Measurements from ENCODE around the gene TEX29. TPM values are rescaled to one million over a fixed set of nuclear protein-coding genes. Genes with fewer than 3 reads are reported as not detected.

TEX29 gene
- total and polyA plus RNA-seq, 2 donors (not counting 1 experiment from before 2014, with no cell fraction given): 0.66 to 0.86 TPM

GRCh38 chr13:111281751-111282311, 38.6 kb upstream of the TEX29 start:
- peaks cover 39 to 91% of the 10 kb centered on the region in 2 experiments for H3K36me3 ChIP-seq (replicated peaks in 1 of 2; ENCODE audit: control extremely low read depth in 1 of 2, control insufficient read depth in 1 of 2, extremely low read depth in 1 of 2, insufficient read depth in 2 of 2, low read length in 1 of 2)
- no peaks in the 10 kb centered on the region for H3K4me1 ChIP-seq (ENCODE audit: control insufficient read depth in 2 of 2, insufficient read depth in 2 of 2, low read length in 2 of 2)
- CTCF ChIA-PET: interaction anchor here (1.3 kb wide), 1 partner anchor 214 kb away, joined by 5 read pairs; no protein-coding TSS in a partner anchor
- peaks cover 17% of the 10 kb centered on the region for H4K20me1 ChIP-seq (ENCODE audit: control insufficient read depth, insufficient read depth, low read length, poor library complexity, severe bottlenecking)
- H3K9me3 Mint-ChIP-seq (ENCODE audit: insufficient read depth): no peaks in the 10 kb centered on the region
- no peak overlapping the region for H3K27ac Mint-ChIP-seq
- no peak overlapping the region for H3K9ac ChIP-seq (ENCODE audit: low read length)
- WGBS (ENCODE audit: insufficient coverage): 72% methylated on average over 3 of the region's 10 CpGs
- no peak overlapping the region for H2AFZ ChIP-seq (ENCODE audit: insufficient read depth, low read depth, low read length, poor library complexity, severe bottlenecking)
- no peaks in the 10 kb centered on the region for H3K27me3 Mint-ChIP-seq
- no peaks in the 10 kb centered on the region for H3K9me3 ChIP-seq (ENCODE audit: control extremely low read depth in 1 of 3, control insufficient read depth in 2 of 3, insufficient read depth in 1 of 3, low read length in 2 of 3)
- no peak overlapping the region for H3K27ac ChIP-seq (ENCODE audit: low read length in 2 of 2)
- no peak overlapping the region for H3K4me3 Mint-ChIP-seq
- no peaks in the 10 kb centered on the region for H3K4me1 Mint-ChIP-seq
- POLR2A ChIA-PET: no interaction called here
- intact Hi-C loops (cut with micrococcal nuclease): no loop called here
- TF ChIP-seq EZH2 (IDR thresholded peaks at IDR 0.05; ENCODE audit: borderline replicate concordance, insufficient read depth, low read depth, low read length, poor library complexity, severe bottlenecking): no peak
- TF ChIP-seq, protein P1, sequence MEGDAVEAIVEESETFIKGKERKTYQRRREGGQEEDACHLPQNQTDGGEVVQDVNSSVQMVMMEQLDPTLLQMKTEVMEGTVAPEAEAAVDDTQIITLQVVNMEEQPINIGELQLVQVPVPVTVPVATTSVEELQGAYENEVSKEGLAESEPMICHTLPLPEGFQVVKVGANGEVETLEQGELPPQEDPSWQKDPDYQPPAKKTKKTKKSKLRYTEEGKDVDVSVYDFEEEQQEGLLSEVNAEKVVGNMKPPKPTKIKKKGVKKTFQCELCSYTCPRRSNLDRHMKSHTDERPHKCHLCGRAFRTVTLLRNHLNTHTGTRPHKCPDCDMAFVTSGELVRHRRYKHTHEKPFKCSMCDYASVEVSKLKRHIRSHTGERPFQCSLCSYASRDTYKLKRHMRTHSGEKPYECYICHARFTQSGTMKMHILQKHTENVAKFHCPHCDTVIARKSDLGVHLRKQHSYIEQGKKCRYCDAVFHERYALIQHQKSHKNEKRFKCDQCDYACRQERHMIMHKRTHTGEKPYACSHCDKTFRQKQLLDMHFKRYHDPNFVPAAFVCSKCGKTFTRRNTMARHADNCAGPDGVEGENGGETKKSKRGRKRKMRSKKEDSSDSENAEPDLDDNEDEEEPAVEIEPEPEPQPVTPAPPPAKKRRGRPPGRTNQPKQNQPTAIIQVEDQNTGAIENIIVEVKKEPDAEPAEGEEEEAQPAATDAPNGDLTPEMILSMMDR (IDR thresholded peaks at IDR 0.05): no peak
- no peak overlapping the region for H3K4me2 ChIP-seq (replicated peaks; ENCODE audit: low read depth, low read length, poor library complexity, severe bottlenecking)
- DNase-seq (no peak), ATAC-seq (ENCODE audit: low read depth) (no peak)
- no peaks in the 10 kb centered on the region for H3K27me3 ChIP-seq (replicated peaks in 1 of 4; ENCODE audit: control extremely low read depth in 1 of 4, control insufficient read depth in 3 of 4, insufficient read depth in 4 of 4, low read length in 3 of 4)
- H3K79me2 ChIP-seq (ENCODE audit: control insufficient read depth, insufficient read depth, low read length): no peaks in the 10 kb centered on the region
- H3K4me3 ChIP-seq (ENCODE audit: control extremely low read depth in 1 of 5, extremely low read depth in 1 of 5, insufficient read depth in 1 of 5, low read depth in 2 of 5, low read length in 4 of 5): no peak overlapping the region

DNA sequence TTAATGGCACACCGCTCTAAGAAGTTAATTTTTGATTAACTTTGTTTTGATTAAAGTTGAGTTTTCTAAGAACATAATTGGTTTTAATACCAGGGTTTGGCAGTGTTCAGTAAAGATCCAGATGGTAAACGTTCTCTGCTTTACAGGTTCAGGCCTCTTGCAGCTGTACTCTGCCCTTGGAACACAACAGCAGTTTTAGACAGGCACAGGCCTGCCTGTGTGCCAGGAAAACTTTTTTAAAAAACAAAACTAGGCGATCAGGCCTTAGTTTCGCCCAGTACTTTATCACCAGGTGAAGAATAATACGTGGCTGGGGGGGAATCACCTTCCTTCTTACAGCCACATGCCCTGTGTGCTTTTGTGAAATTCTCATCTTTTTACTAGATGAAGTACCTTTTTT, 38.0 kb upstream of the TEX29 start:
- CTCF ChIA-PET: no interaction called here
- H3K9me3 Mint-ChIP-seq (ENCODE audit: insufficient read depth): no peaks in the 10 kb centered on the region
- WGBS (ENCODE audit: insufficient coverage): 100% methylated on average over 2 of the region's 5 CpGs

More for the DNA sequence above, 38.0 kb upstream of the TEX29 start:
- no peaks in the 10 kb centered on the region for H3K4me1 ChIP-seq (ENCODE audit: control insufficient read depth in 2 of 2, insufficient read depth in 2 of 2, low read length in 2 of 2)
- intact Hi-C loops (cut with micrococcal nuclease): no loop called here
- TF ChIP-seq EZH2 (IDR thresholded peaks at IDR 0.05; ENCODE audit: borderline replicate concordance, insufficient read depth, low read depth, low read length, poor library complexity, severe bottlenecking): no peak
- TF ChIP-seq, protein P1 (IDR thresholded peaks at IDR 0.05): no peak
- H3K4me2 ChIP-seq (replicated peaks; ENCODE audit: low read depth, low read length, poor library complexity, severe bottlenecking): no peak overlapping the region
- no peaks in the 10 kb centered on the region for H3K79me2 ChIP-seq (ENCODE audit: control insufficient read depth, insufficient read depth, low read length)
- POLR2A ChIA-PET: no interaction called here
- no peaks in the 10 kb centered on the region for H3K27me3 ChIP-seq (replicated peaks in 1 of 4; ENCODE audit: control extremely low read depth in 1 of 4, control insufficient read depth in 3 of 4, insufficient read depth in 4 of 4, low read length in 3 of 4)
- no peak for DNase-seq
- H3K4me1 Mint-ChIP-seq: no peaks in the 10 kb centered on the region
- no peak overlapping the region for H3K4me3 ChIP-seq (ENCODE audit: control extremely low read depth in 1 of 5, extremely low read depth in 1 of 5, insufficient read depth in 1 of 5, low read depth in 2 of 5, low read length in 4 of 5)
- H3K9me3 ChIP-seq (ENCODE audit: control extremely low read depth in 1 of 3, control insufficient read depth in 2 of 3, insufficient read depth in 1 of 3, low read length in 2 of 3): no peaks in the 10 kb centered on the region
- H3K36me3 ChIP-seq (replicated peaks in 1 of 2; ENCODE audit: control extremely low read depth in 1 of 2, control insufficient read depth in 1 of 2, extremely low read depth in 1 of 2, insufficient read depth in 2 of 2, low read length in 1 of 2): peaks cover 39 to 95% of the 10 kb centered on the region in 2 experiments
- no peak overlapping the region for H2AFZ ChIP-seq (ENCODE audit: insufficient read depth, low read depth, low read length, poor library complexity, severe bottlenecking)
- no peaks in the 10 kb centered on the region for H3K27me3 Mint-ChIP-seq
- H3K27ac Mint-ChIP-seq: no peak overlapping the region
- no peak for ATAC-seq (ENCODE audit: low read depth)
- peaks cover 19% of the 10 kb centered on the region for H4K20me1 ChIP-seq (ENCODE audit: control insufficient read depth, insufficient read depth, low read length, poor library complexity, severe bottlenecking)
- H3K27ac ChIP-seq (ENCODE audit: low read length in 2 of 2): no peak overlapping the region
- no peak overlapping the region for H3K9ac ChIP-seq (ENCODE audit: low read length)
- H3K4me3 Mint-ChIP-seq: no peak overlapping the region
